ENCODE measurements around the gene TULP1. TPM values are rescaled to one million over a fixed set of nuclear protein-coding genes. Genes with fewer than 3 reads are reported as not detected.

Gene TULP1
- total RNA-seq, 4 donors from 2014 or later = not detected

DNA sequence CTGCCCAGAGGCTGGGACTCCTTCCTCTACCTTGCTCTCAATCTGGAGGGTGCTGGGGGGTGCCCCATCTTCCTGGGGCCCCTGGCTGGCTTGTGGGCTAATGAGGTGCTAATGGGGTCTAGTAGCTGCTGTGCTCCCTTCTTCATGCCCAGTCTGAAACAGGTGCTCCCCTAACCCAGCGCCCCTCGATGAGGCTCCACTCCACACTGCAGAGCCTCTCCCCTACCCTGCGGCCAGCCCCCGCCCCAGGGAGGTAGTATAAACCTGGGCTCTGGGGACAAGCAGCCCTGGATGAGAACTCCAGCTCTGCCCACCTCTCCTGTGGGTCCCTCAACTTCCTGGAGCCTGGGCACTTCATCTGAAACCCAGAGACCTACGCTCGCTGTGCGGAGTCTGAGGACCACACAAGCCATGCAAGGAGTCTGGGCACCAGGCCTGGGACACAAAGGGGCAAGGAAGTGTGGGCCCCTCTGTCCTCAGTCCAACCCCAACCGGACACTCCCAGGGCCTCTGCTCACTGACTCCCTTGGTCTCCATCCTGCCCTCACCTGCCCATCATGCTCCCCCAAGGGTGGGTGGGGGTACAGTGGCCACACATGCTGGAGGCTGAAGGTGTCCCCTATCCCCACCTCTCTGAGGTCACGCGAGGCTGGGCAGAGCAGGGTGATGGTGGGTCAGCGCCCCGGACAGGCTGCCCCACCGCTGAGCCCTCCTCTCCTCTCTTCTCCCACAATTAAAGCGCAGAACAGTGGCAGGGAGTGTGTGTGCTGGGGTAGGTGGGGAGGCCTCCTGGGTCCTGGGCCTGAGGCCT lies 38.4 kb downstream of the TULP1 start:
- no peak for TF ChIP-seq CTCF (IDR thresholded peaks at IDR 0.05; ENCODE audit: low read depth)

GRCh38 chr6:35473850-35474130 lies 38.9 kb downstream of the TULP1 start:
- TF ChIP-seq CTCF (IDR thresholded peaks at IDR 0.05; ENCODE audit: low read depth) = no peak

DNA sequence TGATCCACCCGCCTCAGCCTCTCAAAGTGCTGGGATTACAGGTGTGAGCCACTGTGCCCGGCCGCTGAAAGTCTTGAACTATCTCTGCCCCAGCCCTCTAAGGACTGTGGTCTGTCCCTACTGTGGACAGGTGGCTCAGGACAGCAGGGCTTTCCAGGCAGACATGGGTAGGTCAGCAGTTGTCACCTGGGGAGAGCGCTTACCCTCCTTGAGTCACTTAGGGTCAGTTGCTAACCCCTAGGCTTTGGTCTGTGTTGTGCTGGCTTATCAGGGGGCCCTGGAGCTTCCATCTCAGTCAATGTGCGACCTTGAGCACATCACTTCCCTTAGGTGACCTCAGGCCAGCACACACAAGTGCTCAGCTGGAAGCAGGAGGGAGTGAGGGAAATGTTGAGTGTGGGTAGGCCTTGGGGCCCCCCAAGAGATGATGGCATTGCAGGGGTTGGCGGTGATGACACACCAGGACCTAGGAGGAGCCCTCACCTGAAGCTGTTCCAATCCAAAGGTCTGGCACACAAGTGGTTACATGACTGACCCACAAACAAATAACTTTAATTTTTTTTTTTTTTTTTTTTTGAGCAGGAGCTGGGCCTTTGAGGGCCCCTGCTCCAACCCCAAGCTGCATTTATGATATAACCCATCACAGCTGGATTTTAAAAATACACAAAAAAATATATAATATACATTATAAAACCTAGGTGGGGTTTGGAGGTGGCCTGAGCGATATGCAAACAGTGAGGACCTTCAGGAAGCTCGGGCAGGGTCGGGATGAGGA lies 39.4 kb downstream of the TULP1 start:
- no peak for TF ChIP-seq CTCF (IDR thresholded peaks at IDR 0.05; ENCODE audit: low read depth)

GRCh38 chr6:35471836-35472345 lies 40.8 kb downstream of the TULP1 start:
- TF ChIP-seq CTCF (IDR thresholded peaks at IDR 0.05; ENCODE audit: low read depth) = no peak

GRCh38 chr6:35470663-35471120 lies 42.0 kb downstream of the TULP1 start:
- no peak for TF ChIP-seq CTCF (IDR thresholded peaks at IDR 0.05; ENCODE audit: low read depth)

GRCh38 chr6:35469751-35470662 lies 42.7 kb downstream of the TULP1 start:
- TF ChIP-seq CTCF (IDR thresholded peaks at IDR 0.05; ENCODE audit: low read depth) = no peak
